GM23248 (cell line): ENCODE data around the gene EML6. TPM values are rescaled to one million over a fixed set of nuclear protein-coding genes. Genes with fewer than 3 reads are reported as not detected.

Source experiments
- DNase-seq: peaks from one replicate; pipeline ENCODE4 v3.0.0-alpha.2; 2015
- H2AFZ ChIP-seq: fragments of 200-600 bp; sonication (generic); 2 replicates; pipeline ENCODE4 v1.6.1; 2016; ENCODE audit warnings: antibody characterized with exemption
- H3F3A ChIP-seq: fragments of 200-600 bp; sonication (generic); 2 replicates; pipeline ENCODE4 v1.6.1; 2016; ENCODE audit warnings: mild to moderate bottlenecking, antibody characterized with exemption, mixed run types; ENCODE audit not compliant: insufficient read depth
- H3K27ac ChIP-seq: fragments of 200-600 bp; sonication (generic); 2 replicates; pipeline ENCODE4 v1.5.1; 2016; ENCODE audit warnings: mild to moderate bottlenecking
- H3K27me3 ChIP-seq: fragments of 200-600 bp; sonication (generic); replicated peaks from 2 replicates; pipeline ENCODE4 v1.6.1; 2016; ENCODE audit warnings: mild to moderate bottlenecking; ENCODE audit not compliant: insufficient read depth
- H3K36me3 ChIP-seq: fragments of 200-600 bp; sonication (generic); 2 replicates; pipeline ENCODE4 v1.6.1; 2016; ENCODE audit warnings: low read depth, mild to moderate bottlenecking
- H3K4me1 ChIP-seq: fragments of 200-600 bp; sonication (generic); 2 replicates; pipeline ENCODE4 v1.6.1; 2016; ENCODE audit warnings: mild to moderate bottlenecking; ENCODE audit not compliant: insufficient read depth
- H3K4me2 ChIP-seq: fragments of 200-600 bp; sonication (generic); one replicate; pipeline ENCODE4 v1.6.1; 2016; ENCODE audit warnings: mild to moderate bottlenecking; ENCODE audit not compliant: unreplicated experiment
- H3K4me3 ChIP-seq: fragments of 200-600 bp; sonication (generic); 2 replicates; pipeline ENCODE4 v1.5.1; 2016; ENCODE audit warnings: mild to moderate bottlenecking
- H3K79me2 ChIP-seq: fragments of 200-600 bp; sonication (generic); 2 replicates; pipeline ENCODE4 v1.6.1; 2016; ENCODE audit warnings: mild to moderate bottlenecking; ENCODE audit not compliant: insufficient read depth
- H3K9ac ChIP-seq: fragments of 200-600 bp; sonication (generic); 2 replicates; pipeline ENCODE4 v1.6.1; 2016; ENCODE audit warnings: mild to moderate bottlenecking
- H3K9me2 ChIP-seq: fragments of 200-600 bp; sonication (generic); 2 replicates; pipeline ENCODE4 v1.6.1; 2016; ENCODE audit warnings: mixed run types, mild to moderate bottlenecking, moderate library complexity; ENCODE audit not compliant: insufficient read depth
- H3K9me3 ChIP-seq: fragments of 200-600 bp; sonication (generic); one replicate; pipeline ENCODE4 v1.6.1; 2017; ENCODE audit warnings: low read depth
- H4K20me1 ChIP-seq: fragments of 200-600 bp; sonication (generic); 2 replicates; pipeline ENCODE4 v1.6.0; 2016; ENCODE audit not compliant: insufficient read depth
- EZH2 ChIP-seq: fragments of 200-600 bp; sonication (generic); IDR thresholded peaks from 2 replicates; pipeline ENCODE4 v1.6.1; 2018; ENCODE audit warnings: antibody characterized with exemption, mild to moderate bottlenecking; ENCODE audit not compliant: insufficient read depth, poor library complexity, severe bottlenecking
- EZH2phosphoT487 ChIP-seq: fragments of 200-600 bp; sonication (generic); IDR thresholded peaks from 2 replicates; pipeline ENCODE4 v1.6.1; 2018; ENCODE audit warnings: antibody characterized with exemption, moderate library complexity, mild to moderate bottlenecking, low read depth; ENCODE audit not compliant: insufficient read depth
- WGBS, 2 experiments: methylation state at CpG; one replicate each; pipeline ENCODE4 v1.1.6; 2015 to 2017; ENCODE audit warnings: low lambda C conversion rate in 2 of 2, low coverage in 1 of 2; ENCODE audit errors: missing lambda C conversion rate in 2 of 2; 5-methylcytosine and 5-hydroxymethylcytosine counted together
- in situ Hi-C: fragments of 300-500 bp; cut with MboI; formaldehyde crosslinking; loops from 2 replicates; pipeline ENCODE4 v1.15.0; 2020
- polyA plus RNA-seq: library from polyadenylated mRNA; unstranded; fragments of >200 nt; fragmentation: Nextera tagmentation; extraction: Ambion mirVana; gene quantifications from 2 replicates; pipeline ENCODE4 v1.2.1, GENCODE V29; 2016
- total RNA-seq: library from RNA; depleted of rRNA; stranded (reverse); fragments of >200 nt; shearing (Covaris generic); gene quantifications from 2 replicates; pipeline ENCODE4 v1.2.3, GENCODE V29; 2014

EML6 gene
- total and polyA plus RNA-seq, 2 experiments from 2014 or later = 0.54 to 0.76 TPM

GRCh38 chr2:54950811-54951210 is 227.3 kb downstream of the EML6 start:
- Histone ChIP-seq H4K20me1 (no peaks in the 10 kb centered on the region), H3K4me3 (no peak overlapping the region), H3K9ac (no peak overlapping the region), H3K9me2 (no peaks in the 10 kb centered on the region), H3K4me2 (no peak overlapping the region), H3K27me3 (no peaks in the 10 kb centered on the region), H2AFZ (no peak overlapping the region), H3K27ac (no peak overlapping the region), H3K9me3 (no peaks in the 10 kb centered on the region), H3K79me2 (no peaks in the 10 kb centered on the region), H3K4me1 (peaks cover 50% of the 10 kb centered on the region), H3F3A (peaks cover 13% of the 10 kb centered on the region; the same call in 1 of the 2 replicates), H3K36me3 (no peaks in the 10 kb centered on the region)
- TF ChIP-seq EZH2phosphoT487 = no peak
- TF ChIP-seq EZH2 = no peak
- DNase-seq = no peak
- WGBS, 2 experiments = 97 to 98% methylated on average over 3 of the region's 3 CpGs
- in situ Hi-C loops = no loop called here

- no peak overlapping the region for H3K4me3 ChIP-seq
- 76 to 80% methylated on average over 5 of the region's 5 CpGs for WGBS, 2 experiments
- DNase-seq = no peak
- peaks cover 34% of the 10 kb centered on the region for H3K4me1 ChIP-seq
- no peak overlapping the region for H2AFZ ChIP-seq
- no peaks in the 10 kb centered on the region for H3K36me3 ChIP-seq
- no peaks in the 10 kb centered on the region for H4K20me1 ChIP-seq
- H3K9ac ChIP-seq = no peak overlapping the region
- H3K4me2 ChIP-seq = peak overlapping the region; percentile 60
- peaks cover 6% of the 10 kb centered on the region; the same call in 1 of the 2 replicates for H3F3A ChIP-seq
- no peaks in the 10 kb centered on the region for H3K9me2 ChIP-seq
- no peaks in the 10 kb centered on the region for H3K79me2 ChIP-seq
- TF ChIP-seq EZH2 (no peak), EZH2phosphoT487 (no peak)
- H3K9me3 ChIP-seq = no peaks in the 10 kb centered on the region
- H3K27ac ChIP-seq = no peak overlapping the region
- in situ Hi-C loops = no loop called here
- H3K27me3 ChIP-seq = no peaks in the 10 kb centered on the region
These were observed 229.0 kb downstream of the EML6 start for GRCh38 chr2:54952425-54952824.

GRCh38 chr2:54952978-54953456 is 229.6 kb downstream of the EML6 start:
- Histone ChIP-seq H3K27ac (no peak overlapping the region), H3K4me1 (peaks cover 32% of the 10 kb centered on the region), H2AFZ (no peak overlapping the region), H3K4me3 (no peak overlapping the region), H3F3A (peaks cover 6% of the 10 kb centered on the region; the same call in 1 of the 2 replicates), H3K9me2 (no peaks in the 10 kb centered on the region), H3K27me3 (no peaks in the 10 kb centered on the region), H4K20me1 (no peaks in the 10 kb centered on the region), H3K36me3 (no peaks in the 10 kb centered on the region), H3K79me2 (no peaks in the 10 kb centered on the region), H3K4me2 (peak overlapping the region; percentile 60), H3K9ac (no peak overlapping the region), H3K9me3 (no peaks in the 10 kb centered on the region)
- in situ Hi-C loops = no loop called here
- peak; percentile 73 for DNase-seq
- no peak for TF ChIP-seq EZH2
- no peak for TF ChIP-seq EZH2phosphoT487
- WGBS, 2 experiments = 15 to 21% methylated on average over 9 of the region's 9 CpGs

- Histone ChIP-seq H4K20me1 (no peaks in the 10 kb centered on the region), H3K27me3 (no peaks in the 10 kb centered on the region), H3F3A (peaks cover 6% of the 10 kb centered on the region; the same call in 1 of the 2 replicates), H3K4me1 (peaks cover 32% of the 10 kb centered on the region), H3K9me3 (no peaks in the 10 kb centered on the region), H3K4me3 (no peak overlapping the region), H3K4me2 (no peak overlapping the region), H2AFZ (no peak overlapping the region), H3K36me3 (no peaks in the 10 kb centered on the region), H3K27ac (no peak overlapping the region), H3K9ac (no peak overlapping the region), H3K9me2 (no peaks in the 10 kb centered on the region), H3K79me2 (no peaks in the 10 kb centered on the region)
- 93 to 96% methylated on average over 8 of the region's 8 CpGs for WGBS, 2 experiments
- no peak for DNase-seq
- TF ChIP-seq EZH2 (no peak), EZH2phosphoT487 (no peak)
- in situ Hi-C loops = no loop called here
These were observed 230.7 kb downstream of the EML6 start for GRCh38 chr2:54954158-54954557.
